Esophagus muscularis mucosa (tissue), 4 donors: ENCODE data around the gene RNU5B-1.

Experiments used
- CTCF ChIP-seq, 3 experiments: fragments of 200-600 bp in 2 of 3; fragments of 450-650 bp in 1 of 3; sonication (generic) in 2 of 3; IDR thresholded peaks; one replicate each; pipeline ENCODE4 v1.5.1; 2017 to 2019; ENCODE audit warnings: antibody characterized with exemption in 3 of 3, mild to moderate bottlenecking in 2 of 3, moderate library complexity in 1 of 3
- EP300 ChIP-seq: sonication (generic); formaldehyde crosslinking; IDR thresholded peaks from one replicate; pipeline ENCODE4 v1.6.1; 2017; ENCODE audit warnings: antibody characterized with exemption
- POLR2A ChIP-seq: fragments of 450-650 bp; IDR thresholded peaks from one replicate; pipeline ENCODE4 v1.6.1; 2017; ENCODE audit warnings: antibody characterized with exemption, moderate library complexity, mild to moderate bottlenecking, low read depth
- POLR2AphosphoS5 ChIP-seq, 2 donors: sonication (generic); formaldehyde crosslinking; IDR thresholded peaks; one replicate each; pipeline ENCODE4 v1.6.1; 2017; ENCODE audit warnings: antibody characterized with exemption in 2 of 2

GRCh38 chr15:65275728-65276126, 28.8 kb upstream of the RNU5B-1 start:
- TF ChIP-seq POLR2A: no peak
- no peak for TF ChIP-seq POLR2AphosphoS5 (IDR thresholded peaks at IDR 0.05)
- TF ChIP-seq CTCF (IDR thresholded peaks at IDR 0.05): no peak
- TF ChIP-seq EP300: no peak
